Measurements from ENCODE around the gene GSTP1. TPM values are rescaled to one million over a fixed set of nuclear protein-coding genes. Genes with fewer than 3 reads are reported as not detected.
A peak's percentile ranks its signal among the peaks of the same experiment; 100 is the strongest.

Gene GSTP1
- total RNA-seq, 1 donor from 2014 or later = 587 TPM

- peak; percentile 98 for DNase-seq (ENCODE audit: low spot score)
Measured at GRCh38 chr11:67630228-67630942, 46.8 kb downstream of the GSTP1 start.

GRCh38 chr11:67630943-67631331, 47.3 kb downstream of the GSTP1 start:
- no peak for DNase-seq (ENCODE audit: low spot score)

- DNase-seq (ENCODE audit: low spot score) = no peak
Measured at GRCh38 chr11:67631411-67631810, 47.8 kb downstream of the GSTP1 start.

GRCh38 chr11:67631853-67632174, 48.2 kb downstream of the GSTP1 start:
- DNase-seq (ENCODE audit: low spot score) = no peak

- no peak for DNase-seq (ENCODE audit: low spot score)
Measured at GRCh38 chr11:67632175-67632981, 48.8 kb downstream of the GSTP1 start.

- DNase-seq (ENCODE audit: low spot score) = no peak
Measured at GRCh38 chr11:67632982-67633755, 49.6 kb downstream of the GSTP1 start.

- no peak for DNase-seq (ENCODE audit: low spot score)
Measured at GRCh38 chr11:67633758-67634365, 50.2 kb downstream of the GSTP1 start.

- DNase-seq (ENCODE audit: low spot score) = no peak
Measured at GRCh38 chr11:67634366-67635230, 51.0 kb downstream of the GSTP1 start.

- no peak for DNase-seq (ENCODE audit: low spot score)
Measured at GRCh38 chr11:67635231-67635521, 51.6 kb downstream of the GSTP1 start.

Other genes starting within 250 kb of the GSTP1 start
- gene POLD4, start 230.3 kb upstream of the GSTP1 start, total RNA-seq (ENCODE audit: insufficient read depth, low replicate concordance) = 52.7 TPM
- gene CLCF1, start 210.2 kb upstream of the GSTP1 start, total RNA-seq (ENCODE audit: insufficient read depth, low replicate concordance) = 11.1 TPM
- gene RAD9A, start 191.8 kb upstream of the GSTP1 start, total RNA-seq (ENCODE audit: insufficient read depth, low replicate concordance) = 9.4 TPM
- gene PPP1CA, start 182.0 kb upstream of the GSTP1 start, total RNA-seq (ENCODE audit: insufficient read depth, low replicate concordance) = 50.1 TPM
- gene TBC1D10C, start 179.7 kb upstream of the GSTP1 start, total RNA-seq (ENCODE audit: insufficient read depth, low replicate concordance) = 0.72 TPM
- 1.2 TPM for gene CARNS1, start 168.1 kb upstream of the GSTP1 start, total RNA-seq (ENCODE audit: insufficient read depth, low replicate concordance)
- gene RPS6KB2, start 155.3 kb upstream of the GSTP1 start, total RNA-seq (ENCODE audit: insufficient read depth, low replicate concordance) = 33.0 TPM
- 9.9 TPM for gene PTPRCAP, start 146.1 kb upstream of the GSTP1 start, total RNA-seq (ENCODE audit: insufficient read depth, low replicate concordance)
- 35.2 TPM for gene CORO1B, start 140.3 kb upstream of the GSTP1 start, total RNA-seq (ENCODE audit: insufficient read depth, low replicate concordance)
- gene GPR152, start 131.1 kb upstream of the GSTP1 start, total RNA-seq (ENCODE audit: insufficient read depth, low replicate concordance) = not detected
- 0.96 TPM for gene CABP4, start 128.5 kb upstream of the GSTP1 start, total RNA-seq (ENCODE audit: insufficient read depth, low replicate concordance)
- 10.6 TPM for gene TMEM134, start 114.6 kb upstream of the GSTP1 start, total RNA-seq (ENCODE audit: insufficient read depth, low replicate concordance)
- 78.0 TPM for gene AIP, start 100.8 kb upstream of the GSTP1 start, total RNA-seq (ENCODE audit: insufficient read depth, low replicate concordance)
- gene PITPNM1, start 78.4 kb upstream of the GSTP1 start, total RNA-seq (ENCODE audit: insufficient read depth, low replicate concordance) = 28.6 TPM
- 17.3 TPM for gene CDK2AP2, start 75.7 kb upstream of the GSTP1 start, total RNA-seq (ENCODE audit: insufficient read depth, low replicate concordance)
- gene CABP2, start 60.4 kb upstream of the GSTP1 start, total RNA-seq (ENCODE audit: insufficient read depth, low replicate concordance) = not detected
- 111 TPM for gene NDUFV1, start 23.1 kb downstream of the GSTP1 start, total RNA-seq (ENCODE audit: insufficient read depth, low replicate concordance)
- gene NUDT8, start 46.1 kb downstream of the GSTP1 start, total RNA-seq (ENCODE audit: insufficient read depth, low replicate concordance) = 2.2 TPM
- not detected for gene TBX10, start 56.0 kb downstream of the GSTP1 start, total RNA-seq (ENCODE audit: insufficient read depth, low replicate concordance)
- gene ACY3, start 66.9 kb downstream of the GSTP1 start, total RNA-seq (ENCODE audit: insufficient read depth, low replicate concordance) = not detected
- 0.48 TPM for gene ALDH3B2, start 90.8 kb downstream of the GSTP1 start, total RNA-seq (ENCODE audit: insufficient read depth, low replicate concordance)

Measured in umbilical cord (tissue), 2 donors.